GM12801 (cell line): ENCODE results near the gene SAMD8.

Source experiments
- TF ChIP-seq, protein P1 (sequence below): IDR thresholded peaks from one replicate; pipeline ENCODE4 v1.5.1; 2011; ENCODE audit warnings: control low read depth; ENCODE audit not compliant: insufficient read length; ENCODE audit errors: extremely low read depth

Gene SAMD8

GRCh38 chr10:75068523-75068922 lies 42.9 kb upstream of the SAMD8 start:
- TF ChIP-seq, protein P1, sequence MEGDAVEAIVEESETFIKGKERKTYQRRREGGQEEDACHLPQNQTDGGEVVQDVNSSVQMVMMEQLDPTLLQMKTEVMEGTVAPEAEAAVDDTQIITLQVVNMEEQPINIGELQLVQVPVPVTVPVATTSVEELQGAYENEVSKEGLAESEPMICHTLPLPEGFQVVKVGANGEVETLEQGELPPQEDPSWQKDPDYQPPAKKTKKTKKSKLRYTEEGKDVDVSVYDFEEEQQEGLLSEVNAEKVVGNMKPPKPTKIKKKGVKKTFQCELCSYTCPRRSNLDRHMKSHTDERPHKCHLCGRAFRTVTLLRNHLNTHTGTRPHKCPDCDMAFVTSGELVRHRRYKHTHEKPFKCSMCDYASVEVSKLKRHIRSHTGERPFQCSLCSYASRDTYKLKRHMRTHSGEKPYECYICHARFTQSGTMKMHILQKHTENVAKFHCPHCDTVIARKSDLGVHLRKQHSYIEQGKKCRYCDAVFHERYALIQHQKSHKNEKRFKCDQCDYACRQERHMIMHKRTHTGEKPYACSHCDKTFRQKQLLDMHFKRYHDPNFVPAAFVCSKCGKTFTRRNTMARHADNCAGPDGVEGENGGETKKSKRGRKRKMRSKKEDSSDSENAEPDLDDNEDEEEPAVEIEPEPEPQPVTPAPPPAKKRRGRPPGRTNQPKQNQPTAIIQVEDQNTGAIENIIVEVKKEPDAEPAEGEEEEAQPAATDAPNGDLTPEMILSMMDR: no peak

DNA sequence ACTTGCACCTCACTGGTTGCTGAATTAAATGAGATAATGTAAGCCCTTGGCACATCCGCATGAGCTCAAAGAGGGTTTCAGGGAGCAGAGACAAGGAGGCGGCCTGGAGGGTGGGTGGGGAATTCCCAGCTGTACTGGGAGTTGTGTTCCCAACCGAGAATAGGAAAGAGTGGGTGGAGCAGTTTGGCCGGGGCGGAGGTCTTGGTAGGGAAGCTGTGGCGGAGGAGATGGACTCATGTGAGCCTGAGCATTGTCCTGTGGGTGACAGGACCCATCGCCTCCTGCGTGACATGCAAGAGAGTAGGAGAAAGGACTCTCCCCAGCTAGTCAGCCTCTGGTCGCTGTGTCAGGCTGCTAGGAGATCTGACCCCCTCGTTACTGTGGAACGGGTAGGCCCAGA lies 41.0 kb upstream of the SAMD8 start:
- TF ChIP-seq, protein P1: no peak

GRCh38 chr10:75070961-75071428 lies 40.5 kb upstream of the SAMD8 start:
- TF ChIP-seq, protein P1: no peak

DNA sequence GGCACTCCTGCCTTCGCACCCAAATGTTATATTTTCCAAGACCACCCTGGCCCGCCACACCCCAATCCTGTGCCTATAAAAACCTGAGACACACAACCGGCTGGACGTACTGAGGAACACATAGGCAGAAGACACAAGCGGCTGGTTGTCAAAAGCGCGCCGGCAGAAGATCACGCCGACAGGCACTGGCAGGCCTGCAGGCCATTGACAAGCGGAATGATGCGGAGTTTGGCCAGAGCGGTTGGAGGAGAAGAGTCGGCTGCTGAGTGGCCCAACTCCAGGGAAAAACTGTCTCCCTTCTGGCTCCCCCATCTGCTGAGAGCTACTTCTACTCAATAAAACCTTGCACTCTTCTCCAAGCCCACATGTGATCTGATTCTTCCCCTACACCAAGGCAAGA lies 39.7 kb upstream of the SAMD8 start:
- TF ChIP-seq, protein P1: no peak

GRCh38 chr10:75072727-75073126 lies 38.7 kb upstream of the SAMD8 start:
- TF ChIP-seq, protein P1: no peak

GRCh38 chr10:75073442-75073841 lies 38.0 kb upstream of the SAMD8 start:
- TF ChIP-seq, protein P1: no peak

- TF ChIP-seq, protein P1: no peak
These were observed 36.6 kb upstream of the SAMD8 start for GRCh38 chr10:75074711-75075445.
